Measurements from ENCODE around the gene DPM3. TPM values are rescaled to one million over a fixed set of nuclear protein-coding genes. Genes with fewer than 3 reads are reported as not detected.

The DPM3 gene
- total and polyA plus RNA-seq, 2 of the 13 experiments (the other 11 are each of a cell fraction or from before 2014, with no cell fraction given): 23.2 to 53.4 TPM

DNA sequence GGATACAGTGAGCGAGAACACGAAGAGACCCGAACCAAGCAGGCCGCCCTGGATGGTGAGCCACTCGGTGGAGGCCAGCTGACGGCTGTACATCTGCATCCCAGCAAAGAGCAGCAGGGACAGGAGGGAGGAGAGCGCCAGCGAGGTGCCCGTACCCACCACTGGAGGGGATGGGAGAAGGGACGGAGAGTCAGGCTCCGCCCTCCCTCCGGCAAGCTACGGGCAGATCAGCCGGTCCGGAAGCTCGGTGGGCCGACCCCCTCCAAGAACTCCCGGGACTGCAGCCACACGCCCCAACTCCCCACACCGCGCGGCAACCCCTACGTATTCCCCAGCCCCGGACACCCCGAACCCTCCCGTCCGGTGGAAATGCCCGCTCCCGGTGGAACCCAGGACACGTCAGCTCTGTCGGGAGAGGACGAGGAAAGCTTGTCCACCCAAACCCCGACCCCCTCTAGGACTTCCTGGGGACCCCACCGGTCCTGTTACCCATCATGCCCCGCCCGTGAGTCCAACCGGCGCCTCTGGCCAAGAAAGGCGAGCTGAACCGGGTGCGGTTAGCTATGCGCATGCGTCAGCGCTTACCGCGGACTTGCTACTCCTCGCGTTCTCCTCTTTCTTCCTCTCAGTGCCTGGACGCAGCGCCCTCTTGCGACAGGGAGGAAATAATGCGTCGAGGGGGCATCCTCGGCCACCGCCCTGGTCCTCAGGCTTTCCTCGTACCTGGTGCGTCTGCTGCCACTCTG lies 32.6 kb upstream of the DPM3 start, which contains the start of gene KRTCAP2 (continued):
- TF ChIP-seq SAFB2 (CRISPR knock-in tag; IDR thresholded peaks at IDR 0.05; ENCODE audit: borderline replicate concordance, low read depth): peak; percentile 76; the same call in 1 of the 2 replicates
- TF ChIP-seq EEA1 (CRISPR knock-in tag; IDR thresholded peaks at IDR 0.05; ENCODE audit: borderline replicate concordance): no peak
- TF ChIP-seq NR2F6 (IDR thresholded peaks at IDR 0.05): no peak
- 0 out of 2 replicates have a peak, but pooled peaks have one; percentile 61 for TF ChIP-seq NR2F6 (CRISPR knock-in tag; IDR thresholded peaks at IDR 0.05)
- TF ChIP-seq, protein P1, sequence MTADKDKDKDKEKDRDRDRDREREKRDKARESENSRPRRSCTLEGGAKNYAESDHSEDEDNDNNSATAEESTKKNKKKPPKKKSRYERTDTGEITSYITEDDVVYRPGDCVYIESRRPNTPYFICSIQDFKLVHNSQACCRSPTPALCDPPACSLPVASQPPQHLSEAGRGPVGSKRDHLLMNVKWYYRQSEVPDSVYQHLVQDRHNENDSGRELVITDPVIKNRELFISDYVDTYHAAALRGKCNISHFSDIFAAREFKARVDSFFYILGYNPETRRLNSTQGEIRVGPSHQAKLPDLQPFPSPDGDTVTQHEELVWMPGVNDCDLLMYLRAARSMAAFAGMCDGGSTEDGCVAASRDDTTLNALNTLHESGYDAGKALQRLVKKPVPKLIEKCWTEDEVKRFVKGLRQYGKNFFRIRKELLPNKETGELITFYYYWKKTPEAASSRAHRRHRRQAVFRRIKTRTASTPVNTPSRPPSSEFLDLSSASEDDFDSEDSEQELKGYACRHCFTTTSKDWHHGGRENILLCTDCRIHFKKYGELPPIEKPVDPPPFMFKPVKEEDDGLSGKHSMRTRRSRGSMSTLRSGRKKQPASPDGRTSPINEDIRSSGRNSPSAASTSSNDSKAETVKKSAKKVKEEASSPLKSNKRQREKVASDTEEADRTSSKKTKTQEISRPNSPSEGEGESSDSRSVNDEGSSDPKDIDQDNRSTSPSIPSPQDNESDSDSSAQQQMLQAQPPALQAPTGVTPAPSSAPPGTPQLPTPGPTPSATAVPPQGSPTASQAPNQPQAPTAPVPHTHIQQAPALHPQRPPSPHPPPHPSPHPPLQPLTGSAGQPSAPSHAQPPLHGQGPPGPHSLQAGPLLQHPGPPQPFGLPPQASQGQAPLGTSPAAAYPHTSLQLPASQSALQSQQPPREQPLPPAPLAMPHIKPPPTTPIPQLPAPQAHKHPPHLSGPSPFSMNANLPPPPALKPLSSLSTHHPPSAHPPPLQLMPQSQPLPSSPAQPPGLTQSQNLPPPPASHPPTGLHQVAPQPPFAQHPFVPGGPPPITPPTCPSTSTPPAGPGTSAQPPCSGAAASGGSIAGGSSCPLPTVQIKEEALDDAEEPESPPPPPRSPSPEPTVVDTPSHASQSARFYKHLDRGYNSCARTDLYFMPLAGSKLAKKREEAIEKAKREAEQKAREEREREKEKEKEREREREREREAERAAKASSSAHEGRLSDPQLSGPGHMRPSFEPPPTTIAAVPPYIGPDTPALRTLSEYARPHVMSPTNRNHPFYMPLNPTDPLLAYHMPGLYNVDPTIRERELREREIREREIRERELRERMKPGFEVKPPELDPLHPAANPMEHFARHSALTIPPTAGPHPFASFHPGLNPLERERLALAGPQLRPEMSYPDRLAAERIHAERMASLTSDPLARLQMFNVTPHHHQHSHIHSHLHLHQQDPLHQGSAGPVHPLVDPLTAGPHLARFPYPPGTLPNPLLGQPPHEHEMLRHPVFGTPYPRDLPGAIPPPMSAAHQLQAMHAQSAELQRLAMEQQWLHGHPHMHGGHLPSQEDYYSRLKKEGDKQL (CRISPR knock-in tag; IDR thresholded peaks at IDR 0.05; ENCODE audit: low read depth): no peak
- TF ChIP-seq FOXK1 (CRISPR knock-in tag; IDR thresholded peaks at IDR 0.05; ENCODE audit: borderline replicate concordance, low read depth): peak; percentile 79; the same call in 1 of the 2 replicates
- TF ChIP-seq ZNF678 (CRISPR knock-in tag; IDR thresholded peaks at IDR 0.05): no peak
- TF ChIP-seq, protein P2, sequence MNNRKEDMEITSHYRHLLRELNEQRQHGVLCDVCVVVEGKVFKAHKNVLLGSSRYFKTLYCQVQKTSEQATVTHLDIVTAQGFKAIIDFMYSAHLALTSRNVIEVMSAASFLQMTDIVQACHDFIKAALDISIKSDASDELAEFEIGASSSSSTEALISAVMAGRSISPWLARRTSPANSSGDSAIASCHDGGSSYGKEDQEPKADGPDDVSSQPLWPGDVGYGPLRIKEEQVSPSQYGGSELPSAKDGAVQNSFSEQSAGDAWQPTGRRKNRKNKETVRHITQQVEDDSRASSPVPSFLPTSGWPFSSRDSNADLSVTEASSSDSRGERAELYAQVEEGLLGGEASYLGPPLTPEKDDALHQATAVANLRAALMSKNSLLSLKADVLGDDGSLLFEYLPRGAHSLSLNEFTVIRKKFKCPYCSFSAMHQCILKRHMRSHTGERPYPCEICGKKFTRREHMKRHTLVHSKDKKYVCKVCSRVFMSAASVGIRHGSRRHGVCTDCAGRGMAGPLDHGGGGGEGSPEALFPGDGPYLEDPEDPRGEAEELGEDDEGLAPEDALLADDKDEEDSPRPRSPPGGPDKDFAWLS (CRISPR knock-in tag; IDR thresholded peaks at IDR 0.05; ENCODE audit: borderline replicate concordance): no peak
- no peak for TF ChIP-seq TCF12 (IDR thresholded peaks at IDR 0.05)
- peak; percentile 72; the same call in 1 of the 2 replicates for TF ChIP-seq TCF12 (CRISPR knock-in tag; IDR thresholded peaks at IDR 0.05)
- TF ChIP-seq HNRNPL (IDR thresholded peaks at IDR 0.05; ENCODE audit: low read depth, low read length): peak; percentile 70; the same call in 1 of the 2 replicates
- TF ChIP-seq, protein P3, sequence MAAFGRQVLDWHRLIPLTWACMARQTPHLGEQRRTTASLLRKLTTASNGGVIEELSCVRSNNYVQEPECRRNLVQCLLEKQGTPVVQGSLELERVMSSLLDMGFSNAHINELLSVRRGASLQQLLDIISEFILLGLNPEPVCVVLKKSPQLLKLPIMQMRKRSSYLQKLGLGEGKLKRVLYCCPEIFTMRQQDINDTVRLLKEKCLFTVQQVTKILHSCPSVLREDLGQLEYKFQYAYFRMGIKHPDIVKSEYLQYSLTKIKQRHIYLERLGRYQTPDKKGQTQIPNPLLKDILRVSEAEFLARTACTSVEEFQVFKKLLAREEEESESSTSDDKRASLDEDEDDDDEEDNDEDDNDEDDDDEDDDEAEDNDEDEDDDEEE (CRISPR knock-in tag; IDR thresholded peaks at IDR 0.05): peak; percentile 97
- no peak for TF ChIP-seq FOXP1 (IDR thresholded peaks at IDR 0.05)
- TF ChIP-seq FOXP1 (CRISPR knock-in tag; IDR thresholded peaks at IDR 0.05): no peak
- peak; percentile 58; the same call in 1 of the 2 replicates for TF ChIP-seq ZZZ3 (CRISPR knock-in tag; IDR thresholded peaks at IDR 0.05; ENCODE audit: borderline replicate concordance)
- TF ChIP-seq SPEN (CRISPR knock-in tag; IDR thresholded peaks at IDR 0.05; ENCODE audit: low read depth): peak; percentile 90
- TF ChIP-seq, protein P4, sequence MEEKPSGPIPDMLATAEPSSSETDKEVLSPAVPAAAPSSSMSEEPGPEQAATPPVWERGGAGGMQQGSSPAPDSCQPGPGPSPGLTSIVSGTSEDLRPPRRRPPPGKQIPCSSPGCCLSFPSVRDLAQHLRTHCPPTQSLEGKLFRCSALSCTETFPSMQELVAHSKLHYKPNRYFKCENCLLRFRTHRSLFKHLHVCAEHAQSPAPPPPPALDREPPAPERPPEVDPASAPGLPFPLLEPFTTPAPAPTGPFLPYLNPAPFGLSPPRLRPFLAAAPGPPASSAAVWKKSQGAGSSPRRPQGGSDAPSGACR (CRISPR knock-in tag; IDR thresholded peaks at IDR 0.05): no peak
- TF ChIP-seq, protein P5, sequence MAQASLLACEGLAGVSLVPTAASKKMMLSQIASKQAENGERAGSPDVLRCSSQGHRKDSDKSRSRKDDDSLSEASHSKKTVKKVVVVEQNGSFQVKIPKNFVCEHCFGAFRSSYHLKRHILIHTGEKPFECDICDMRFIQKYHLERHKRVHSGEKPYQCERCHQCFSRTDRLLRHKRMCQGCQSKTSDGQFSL (CRISPR knock-in tag; IDR thresholded peaks at IDR 0.05): 0 out of 2 replicates have a peak, but pooled peaks have one; percentile 28
